ENCODE measurements around the gene BMP6.

BMP6 gene

DNA sequence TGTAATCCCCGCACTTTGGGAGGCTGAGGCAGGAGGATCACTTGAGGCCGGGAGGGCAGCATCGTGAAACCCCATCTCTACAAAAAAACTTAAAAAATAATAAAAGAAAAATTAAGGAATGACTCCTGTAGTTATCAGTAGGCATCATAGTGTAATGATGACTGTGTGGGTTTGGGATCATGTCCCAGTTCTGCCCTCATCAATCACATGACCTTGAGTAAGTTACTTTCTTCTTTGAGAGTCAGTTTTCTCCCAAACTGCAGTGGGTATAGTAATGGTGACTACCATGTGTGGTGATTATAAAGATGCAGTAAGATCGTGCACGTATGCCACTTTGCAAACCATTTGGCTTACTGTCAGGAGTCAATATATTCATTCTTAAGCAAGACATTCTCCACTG, 95.5 kb downstream of the BMP6 start:
- no peak for DNase-seq (ENCODE audit: extremely low read depth in 1 of 2, low read depth in 1 of 2)

GRCh38 chr6:7823552-7823951, 97.7 kb downstream of the BMP6 start:
- no peak for DNase-seq (ENCODE audit: extremely low read depth in 1 of 2, low read depth in 1 of 2)

DNA sequence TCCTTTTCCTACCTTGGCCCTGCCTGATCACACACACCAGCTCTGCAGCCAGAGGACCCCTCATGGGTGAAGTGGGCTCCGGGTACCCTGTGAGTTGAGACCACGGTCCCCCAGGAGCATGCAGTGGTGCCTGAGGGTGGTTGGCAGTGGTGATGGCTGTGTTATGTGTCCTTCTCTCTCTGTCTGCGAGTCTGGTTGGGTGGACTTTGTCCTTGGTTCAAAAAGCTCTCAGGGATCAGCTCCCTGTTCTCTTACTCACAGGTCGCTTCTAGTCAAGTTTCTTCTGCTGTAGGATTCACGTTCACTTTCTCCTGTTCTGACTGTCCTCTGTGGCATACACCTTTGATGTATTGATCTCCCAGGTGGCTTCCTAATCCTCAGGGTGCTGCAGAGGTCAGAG, 100.1 kb downstream of the BMP6 start:
- DNase-seq (ENCODE audit: extremely low read depth in 1 of 2, low read depth in 1 of 2), result no peak

- no peak for DNase-seq (ENCODE audit: extremely low read depth in 1 of 2, low read depth in 1 of 2)
These were observed 101.2 kb downstream of the BMP6 start for GRCh38 chr6:7827142-7827541.

DNA sequence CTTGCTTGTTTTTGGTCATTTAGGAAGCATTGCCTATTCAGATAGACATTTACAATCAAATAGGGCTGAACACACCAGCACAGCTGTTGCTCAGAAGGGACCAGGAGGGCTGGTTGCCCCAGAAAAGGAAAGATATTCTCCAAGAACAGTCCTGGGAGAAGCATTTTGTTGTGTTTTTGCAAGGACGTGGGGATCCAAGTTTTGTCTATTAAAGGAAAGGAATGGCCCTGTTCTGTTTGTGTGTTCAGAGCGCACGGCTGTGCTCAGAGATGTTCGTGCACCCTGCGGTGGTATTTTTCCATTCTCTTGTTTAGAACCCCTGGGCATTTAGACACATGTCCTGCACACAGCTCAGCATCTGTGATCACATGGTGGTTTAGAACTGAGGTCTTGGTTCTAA, 102.2 kb downstream of the BMP6 start:
- no peak for DNase-seq (ENCODE audit: extremely low read depth in 1 of 2, low read depth in 1 of 2)

- no peak for DNase-seq (ENCODE audit: extremely low read depth in 1 of 2, low read depth in 1 of 2)
These were observed 107.2 kb downstream of the BMP6 start for GRCh38 chr6:7832904-7833750.

- no peak for DNase-seq (ENCODE audit: extremely low read depth in 1 of 2, low read depth in 1 of 2)
These were observed 107.8 kb downstream of the BMP6 start for GRCh38 chr6:7833751-7834070.

- DNase-seq (ENCODE audit: extremely low read depth in 1 of 2, low read depth in 1 of 2), result no peak
These were observed 110.6 kb downstream of the BMP6 start for GRCh38 chr6:7836371-7837026.

DNA sequence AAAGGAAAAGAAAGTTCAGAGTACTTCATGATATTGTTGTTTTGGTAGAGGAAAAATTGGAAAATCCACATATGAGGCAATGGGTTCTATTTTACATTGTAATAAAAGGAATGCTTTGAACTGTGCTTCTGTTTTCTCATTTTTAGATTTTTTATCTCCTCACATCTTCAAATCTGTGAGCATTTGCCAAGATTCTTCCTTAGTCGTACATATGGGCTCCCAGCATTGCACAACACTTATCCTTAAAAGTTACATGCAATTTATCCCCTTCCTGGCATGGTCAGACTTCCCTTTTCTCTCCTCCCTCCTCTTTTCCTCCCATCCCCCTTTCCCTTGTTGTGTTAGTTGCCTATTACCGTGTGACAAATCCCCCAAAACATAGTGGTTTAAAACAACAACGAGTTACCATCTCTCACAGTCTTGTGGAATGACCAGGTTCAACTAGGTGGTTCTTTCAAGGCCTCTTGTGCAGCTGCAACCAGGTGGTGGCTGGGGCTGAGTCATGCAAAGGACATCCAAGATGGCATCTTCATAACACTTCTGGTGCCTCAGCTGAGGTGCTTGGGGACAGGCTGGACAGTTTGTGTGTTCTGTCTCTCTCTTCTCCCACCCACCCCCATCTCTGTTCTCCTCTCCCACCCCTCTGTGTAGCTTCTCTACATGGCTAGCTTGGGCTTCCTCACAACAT, 116.0 kb downstream of the BMP6 start:
- DNase-seq (ENCODE audit: extremely low read depth in 1 of 2, low read depth in 1 of 2), result no peak

DNA sequence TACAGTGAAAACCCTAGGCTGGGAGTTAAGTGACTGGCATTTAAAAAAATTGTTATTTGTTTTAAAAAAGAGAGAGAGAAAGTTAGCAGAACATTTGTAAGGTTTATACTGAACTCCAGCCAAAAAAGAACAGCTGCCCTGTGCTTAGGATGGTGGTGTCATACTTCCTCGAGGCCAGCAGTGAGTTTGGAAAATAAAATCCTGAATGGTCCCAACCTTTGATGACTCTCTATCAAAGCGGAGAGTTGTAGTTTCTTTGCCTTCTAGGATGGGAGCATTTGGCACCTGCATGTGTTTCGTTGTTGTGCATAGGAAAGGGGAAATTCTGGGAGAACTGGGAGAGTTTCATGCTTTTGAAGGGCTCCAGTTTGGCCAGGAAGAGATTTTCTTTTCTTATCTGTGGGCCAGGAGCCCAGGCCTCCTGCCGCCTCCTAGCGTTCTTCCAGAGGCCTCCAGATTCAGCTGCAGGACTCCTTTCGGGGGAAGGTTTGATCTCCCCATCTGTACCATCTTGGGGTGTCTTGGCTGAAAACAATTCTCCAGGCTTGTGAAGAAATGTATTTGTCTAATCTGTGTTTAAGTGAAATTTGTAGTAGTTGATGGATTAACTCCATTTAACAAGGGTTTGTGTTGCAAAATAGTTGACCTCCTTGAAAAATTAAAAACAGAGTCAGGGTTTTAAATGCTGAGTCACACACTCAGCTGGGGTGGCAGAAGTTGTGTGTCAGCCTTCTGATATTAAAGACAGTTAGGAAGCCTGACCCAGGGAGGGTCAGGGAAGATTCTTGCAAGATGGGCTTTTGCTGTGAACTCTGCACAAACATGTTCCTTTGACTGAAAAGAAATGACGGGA, 121.3 kb downstream of the BMP6 start:
- DNase-seq (ENCODE audit: extremely low read depth in 1 of 2, low read depth in 1 of 2), result no peak

DNA sequence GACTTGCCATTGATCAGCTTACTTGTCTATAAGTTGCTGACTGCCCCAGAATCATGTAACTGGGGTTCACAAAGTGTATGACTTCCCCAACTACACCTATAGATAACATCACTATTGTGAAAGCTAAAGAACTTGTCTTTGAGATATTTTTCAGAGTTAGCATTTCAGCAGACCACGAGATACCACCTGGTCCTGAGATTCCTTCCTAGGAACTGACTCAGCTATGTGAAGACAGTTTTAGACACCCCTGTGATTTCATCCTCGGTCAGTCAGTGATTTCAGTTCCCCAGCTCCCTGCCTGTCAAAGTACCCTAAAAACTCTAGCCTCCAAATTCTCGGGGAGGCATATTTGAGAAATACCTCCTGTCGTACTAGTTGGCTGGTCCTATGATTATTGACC, 122.3 kb downstream of the BMP6 start:
- no peak for DNase-seq (ENCODE audit: extremely low read depth in 1 of 2, low read depth in 1 of 2)

GRCh38 chr6:7851780-7852179, 125.9 kb downstream of the BMP6 start:
- DNase-seq (ENCODE audit: extremely low read depth in 1 of 2, low read depth in 1 of 2), result no peak

DNA sequence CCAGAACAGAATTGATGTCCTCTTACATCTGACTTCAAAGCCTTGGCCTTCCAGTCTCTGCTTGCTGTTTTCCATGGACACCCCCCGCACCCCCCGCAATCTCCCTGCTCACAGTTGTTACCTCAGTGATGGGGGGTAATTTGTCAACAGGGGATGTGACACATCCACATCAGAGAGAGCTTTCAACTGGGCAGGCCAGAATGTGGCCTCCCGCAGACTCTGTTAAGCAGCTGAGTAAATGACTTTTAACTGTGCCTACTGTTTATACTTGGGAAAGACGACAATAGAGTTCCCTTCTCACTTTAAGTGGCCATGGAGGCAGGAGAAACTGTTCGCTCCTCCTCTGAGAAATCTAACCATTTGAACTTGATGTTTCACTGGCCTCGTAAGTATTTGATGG, 133.7 kb downstream of the BMP6 start:
- no peak for DNase-seq (ENCODE audit: extremely low read depth in 1 of 2, low read depth in 1 of 2)

DNA sequence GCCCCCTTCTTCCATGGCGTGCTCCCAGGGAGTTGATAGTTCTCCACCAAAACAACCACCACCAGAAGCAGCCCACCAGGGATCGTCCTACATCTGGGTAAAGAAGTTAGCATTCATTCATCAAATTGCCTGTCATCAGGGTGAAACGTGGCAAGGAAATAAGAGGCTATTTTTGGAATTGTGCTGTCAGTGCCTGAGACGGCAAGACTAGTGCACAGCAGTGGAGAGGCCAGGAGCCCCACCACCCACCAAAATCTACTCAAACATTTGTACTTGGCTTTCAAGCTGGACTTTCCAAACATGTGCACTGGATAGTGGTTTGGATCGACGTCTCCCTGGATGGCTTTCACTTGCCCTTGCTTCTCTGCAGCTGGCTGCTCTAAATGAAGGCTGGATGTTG, 139.9 kb downstream of the BMP6 start:
- DNase-seq (ENCODE audit: extremely low read depth in 1 of 2, low read depth in 1 of 2), result no peak

DNA sequence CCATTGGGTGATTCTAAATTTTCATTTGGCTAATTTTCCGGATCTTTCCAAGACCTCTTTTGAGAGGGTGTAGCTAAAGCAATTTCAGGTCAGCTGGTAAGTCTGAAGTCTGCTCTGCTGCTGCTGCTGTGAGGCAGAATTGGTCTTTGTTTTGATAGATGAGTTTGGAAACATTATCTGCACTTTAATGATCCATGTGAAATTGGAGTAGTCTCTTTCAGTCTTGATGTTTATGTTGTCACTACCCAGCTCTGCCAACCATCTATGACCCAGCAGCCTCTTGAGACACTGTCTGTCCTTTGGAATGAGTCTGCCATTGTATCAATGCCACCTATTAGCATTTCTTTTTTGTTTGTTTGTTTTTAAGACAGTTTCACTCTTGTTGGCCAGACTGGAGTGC, 140.6 kb downstream of the BMP6 start:
- DNase-seq (ENCODE audit: extremely low read depth in 1 of 2, low read depth in 1 of 2), result no peak

DNA sequence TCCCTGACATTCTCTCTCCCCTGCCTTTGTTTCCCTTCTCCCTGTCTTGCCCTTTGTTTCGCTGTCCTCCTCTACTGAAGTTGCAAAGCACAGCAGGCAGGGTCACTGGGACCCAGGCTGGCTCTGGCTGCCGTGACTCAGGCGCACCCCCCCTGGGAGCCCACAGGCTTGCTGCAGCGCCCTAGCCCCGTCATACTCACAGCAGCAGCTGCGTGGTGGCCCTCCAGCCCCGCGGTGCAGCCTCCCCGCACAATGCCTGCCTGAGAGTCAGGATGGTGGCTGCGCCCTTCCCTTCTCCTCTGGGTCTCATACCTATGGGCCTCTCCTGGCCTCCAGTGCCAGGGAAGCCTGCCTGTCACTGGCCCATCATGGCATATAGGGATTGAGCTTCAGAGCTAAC, 143.0 kb downstream of the BMP6 start:
- no peak for DNase-seq (ENCODE audit: extremely low read depth in 1 of 2, low read depth in 1 of 2)

- no peak for DNase-seq (ENCODE audit: extremely low read depth in 1 of 2, low read depth in 1 of 2)
These were observed 152.6 kb downstream of the BMP6 start for GRCh38 chr6:7878401-7878964.

GRCh38 chr6:7879043-7879442, 153.1 kb downstream of the BMP6 start:
- DNase-seq (ENCODE audit: extremely low read depth in 1 of 2, low read depth in 1 of 2), result no peak

GRCh38 chr6:7879579-7879978, 153.7 kb downstream of the BMP6 start:
- DNase-seq (ENCODE audit: extremely low read depth in 1 of 2, low read depth in 1 of 2), result no peak

GRCh38 chr6:7879980-7880717, 154.2 kb downstream of the BMP6 start:
- DNase-seq (ENCODE audit: extremely low read depth in 1 of 2, low read depth in 1 of 2), result no peak
